Measurements from ENCODE around the gene HTR1B. TPM values are rescaled to one million over a fixed set of nuclear protein-coding genes. Genes with fewer than 3 reads are reported as not detected.
A peak's percentile ranks its signal among the peaks of the same experiment; 100 is the strongest.

HTR1B gene
- total and polyA plus RNA-seq, 2 donors from 2014 or later = 0.26 to 1.9 TPM

DNA sequence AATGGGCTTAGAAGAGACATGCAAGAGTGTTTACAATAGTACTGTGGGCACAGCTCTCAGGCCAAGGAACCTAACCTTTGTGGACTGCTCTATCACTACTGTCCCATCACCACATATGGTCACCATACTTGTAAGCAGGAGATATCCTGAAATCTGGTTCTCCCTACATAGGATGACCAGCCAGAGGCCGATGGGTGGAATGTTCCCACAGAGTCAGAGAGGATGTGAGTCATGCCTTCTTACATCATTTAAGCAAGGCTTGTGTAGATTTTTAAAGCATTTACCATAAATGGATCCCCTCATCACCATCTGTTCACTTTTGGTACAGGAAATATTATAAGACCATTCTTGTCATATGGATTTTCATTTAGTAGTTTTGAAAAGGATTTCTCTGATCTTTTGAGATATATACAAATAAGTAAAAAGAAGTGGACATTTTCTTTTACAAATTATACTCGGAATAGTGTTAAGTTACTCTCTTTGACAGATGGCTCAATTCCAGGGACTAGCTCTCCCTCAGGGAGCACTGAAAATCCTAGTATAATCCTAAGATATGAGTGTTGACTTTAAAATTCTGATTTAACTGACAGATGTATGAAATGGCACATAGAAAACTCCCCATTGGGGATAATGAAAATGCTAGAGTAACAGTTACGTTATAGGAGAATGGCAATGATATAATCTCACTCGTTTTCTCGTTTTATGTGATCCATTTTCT, 6.6 kb downstream of the HTR1B start:
- Histone ChIP-seq H3K9me3 (ENCODE audit: control insufficient read depth in 2 of 3, insufficient read depth in 1 of 3, low read length in 3 of 3) (no peaks in the 10 kb centered on the region), H3K36me3 (ENCODE audit: control insufficient read depth in 2 of 3, insufficient read depth in 3 of 3, low read length in 3 of 3) (no peaks in the 10 kb centered on the region), H3K4me3 (ENCODE audit: low read length in 3 of 3) (no peak overlapping the region), H3K27ac (ENCODE audit: low read depth in 2 of 2, low read length in 2 of 2) (no peak overlapping the region), H3K9ac (ENCODE audit: low read length in 3 of 3) (no peak overlapping the region), H3K4me1 (ENCODE audit: control insufficient read depth in 2 of 3, insufficient read depth in 2 of 3, low read depth in 1 of 3, low read length in 3 of 3) (no peaks in the 10 kb centered on the region), H3K27me3 (ENCODE audit: control insufficient read depth, insufficient read depth, low read length) (peaks cover 9% of the 10 kb centered on the region)
- DNase-seq (peak in 1 of 5 donors; percentile 7), FAIRE-seq (no peak)
- intact Hi-C loops (cut with DNase I) = no loop called here
- TF ChIP-seq, protein P1, sequence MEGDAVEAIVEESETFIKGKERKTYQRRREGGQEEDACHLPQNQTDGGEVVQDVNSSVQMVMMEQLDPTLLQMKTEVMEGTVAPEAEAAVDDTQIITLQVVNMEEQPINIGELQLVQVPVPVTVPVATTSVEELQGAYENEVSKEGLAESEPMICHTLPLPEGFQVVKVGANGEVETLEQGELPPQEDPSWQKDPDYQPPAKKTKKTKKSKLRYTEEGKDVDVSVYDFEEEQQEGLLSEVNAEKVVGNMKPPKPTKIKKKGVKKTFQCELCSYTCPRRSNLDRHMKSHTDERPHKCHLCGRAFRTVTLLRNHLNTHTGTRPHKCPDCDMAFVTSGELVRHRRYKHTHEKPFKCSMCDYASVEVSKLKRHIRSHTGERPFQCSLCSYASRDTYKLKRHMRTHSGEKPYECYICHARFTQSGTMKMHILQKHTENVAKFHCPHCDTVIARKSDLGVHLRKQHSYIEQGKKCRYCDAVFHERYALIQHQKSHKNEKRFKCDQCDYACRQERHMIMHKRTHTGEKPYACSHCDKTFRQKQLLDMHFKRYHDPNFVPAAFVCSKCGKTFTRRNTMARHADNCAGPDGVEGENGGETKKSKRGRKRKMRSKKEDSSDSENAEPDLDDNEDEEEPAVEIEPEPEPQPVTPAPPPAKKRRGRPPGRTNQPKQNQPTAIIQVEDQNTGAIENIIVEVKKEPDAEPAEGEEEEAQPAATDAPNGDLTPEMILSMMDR (IDR thresholded peaks at IDR 0.05; ENCODE audit: borderline replicate concordance, extremely low read depth, insufficient read depth) = no peak

DNA sequence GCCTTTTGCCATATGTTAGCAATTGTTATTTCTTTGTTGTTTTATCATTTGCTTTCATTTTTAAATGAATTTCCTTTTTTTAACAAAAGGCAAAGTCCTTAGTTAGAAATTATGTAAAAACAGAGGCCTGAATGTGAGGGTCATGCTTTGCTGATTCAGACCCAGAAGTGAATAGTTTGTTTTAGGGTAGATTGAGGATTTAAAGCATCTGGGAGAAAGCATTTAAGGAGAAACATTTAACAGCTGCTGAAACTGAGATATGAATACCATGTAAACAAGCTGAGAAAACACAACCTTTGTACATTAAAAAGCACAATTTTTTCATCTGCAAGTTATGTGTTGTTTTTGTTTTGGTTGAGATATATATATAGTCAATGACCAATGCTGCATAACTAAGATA, 8.0 kb downstream of the HTR1B start:
- intact Hi-C loops (cut with DNase I) = no loop called here
- FAIRE-seq (no peak), DNase-seq (peak in 1 of 5 donors; percentile 47)
- H3K9ac ChIP-seq (ENCODE audit: low read length in 3 of 3) = no peak overlapping the region
- TF ChIP-seq, protein P1 (IDR thresholded peaks at IDR 0.05; ENCODE audit: borderline replicate concordance, extremely low read depth, insufficient read depth) = no peak
- H3K27me3 ChIP-seq (ENCODE audit: control insufficient read depth, insufficient read depth, low read length) = peaks cover 4% of the 10 kb centered on the region
- no peaks in the 10 kb centered on the region for H3K36me3 ChIP-seq (ENCODE audit: control insufficient read depth in 2 of 3, insufficient read depth in 3 of 3, low read length in 3 of 3)
- H3K27ac ChIP-seq (ENCODE audit: low read depth in 2 of 2, low read length in 2 of 2) = no peak overlapping the region
- H3K4me1 ChIP-seq (ENCODE audit: control insufficient read depth in 2 of 3, insufficient read depth in 2 of 3, low read depth in 1 of 3, low read length in 3 of 3) = no peaks in the 10 kb centered on the region
- no peaks in the 10 kb centered on the region for H3K9me3 ChIP-seq (ENCODE audit: control insufficient read depth in 2 of 3, insufficient read depth in 1 of 3, low read length in 3 of 3)
- H3K4me3 ChIP-seq (ENCODE audit: low read length in 3 of 3) = no peak overlapping the region

DNA sequence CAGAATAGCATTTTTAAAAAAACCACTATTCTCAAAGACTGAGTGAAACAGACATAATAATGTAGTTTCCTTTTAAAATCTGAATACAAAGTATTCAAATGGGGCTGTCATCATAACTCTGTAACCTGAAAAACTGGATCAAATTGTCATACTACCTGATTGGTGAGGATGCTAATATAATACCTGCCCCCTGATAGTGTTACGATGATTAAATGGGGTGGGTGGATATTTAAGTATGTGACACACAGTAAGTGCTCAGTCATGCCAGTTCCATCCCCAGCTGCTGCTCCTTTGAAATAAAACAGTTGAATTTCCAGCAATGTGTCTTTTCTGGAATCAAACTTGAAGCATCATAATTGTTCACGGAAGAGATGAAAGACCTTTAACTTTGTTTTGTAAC, 8.9 kb downstream of the HTR1B start:
- no peak for DNase-seq
- H3K27me3 ChIP-seq (ENCODE audit: control insufficient read depth, insufficient read depth, low read length) = peaks cover 4% of the 10 kb centered on the region

More for the DNA sequence above, 8.9 kb downstream of the HTR1B start:
- intact Hi-C loops (cut with DNase I) = no loop called here
- H3K9ac ChIP-seq (ENCODE audit: low read length in 3 of 3) = no peak overlapping the region
- no peak overlapping the region for H3K27ac ChIP-seq (ENCODE audit: low read depth in 2 of 2, low read length in 2 of 2)
- no peak for FAIRE-seq
- no peaks in the 10 kb centered on the region for H3K9me3 ChIP-seq (ENCODE audit: control insufficient read depth in 2 of 3, insufficient read depth in 1 of 3, low read length in 3 of 3)
- no peak overlapping the region for H3K4me3 ChIP-seq (ENCODE audit: low read length in 3 of 3)
- TF ChIP-seq, protein P1 (IDR thresholded peaks at IDR 0.05; ENCODE audit: borderline replicate concordance, extremely low read depth, insufficient read depth) = no peak
- H3K36me3 ChIP-seq (ENCODE audit: control insufficient read depth in 2 of 3, insufficient read depth in 3 of 3, low read length in 3 of 3) = no peaks in the 10 kb centered on the region
- no peaks in the 10 kb centered on the region for H3K4me1 ChIP-seq (ENCODE audit: control insufficient read depth in 2 of 3, insufficient read depth in 2 of 3, low read depth in 1 of 3, low read length in 3 of 3)

All from kidney (tissue), 14 donors.